Activated B cell treated with CpG ODN at 0.5 μM for 24 hours (primary cell): Measurements from ENCODE around the gene SLC41A3. TPM values are rescaled to one million over a fixed set of nuclear protein-coding genes. Genes with fewer than 3 reads are reported as not detected.

ENCODE experiments used
- ATAC-seq: fragments of 200-7000 bp; cut with Tn5 transposase; one replicate; pipeline ENCODE4 v1.10.0; 2021; ENCODE audit warnings: low read depth, mild to moderate bottlenecking, moderate library complexity
- CTCF ChIA-PET: fragments of 350-600 bp; sonication (Branson Sonifier 250); formaldehyde crosslinking; loops from one replicate; lab custom pipeline; 2021; ENCODE audit warnings: antibody characterized with exemption; lab: Charles Lee
- POLR2A ChIA-PET: fragments of 350-600 bp; sonication (Branson Sonifier 250); formaldehyde crosslinking; loops from one replicate; lab custom pipeline; 2021; ENCODE audit warnings: antibody characterized with exemption; lab: Charles Lee
- DNase-seq: peaks from one replicate; pipeline ENCODE4 v3.0.0; 2022
- H3K27ac Mint-ChIP-seq: one replicate; pipeline ENCODE4 v1.8.0; 2020; ENCODE audit warnings: mixed read lengths
- H3K27me3 Mint-ChIP-seq: one replicate; pipeline ENCODE4 v1.8.0; 2021; ENCODE audit warnings: mixed read lengths
- H3K36me3 Mint-ChIP-seq: one replicate; pipeline ENCODE4 v1.8.0; 2021; ENCODE audit warnings: low read depth, mixed read lengths
- H3K4me1 Mint-ChIP-seq: one replicate; pipeline ENCODE4 v1.8.0; 2021; ENCODE audit warnings: mixed read lengths
- H3K4me3 Mint-ChIP-seq: one replicate; pipeline ENCODE4 v1.8.0; 2020; ENCODE audit warnings: mild to moderate bottlenecking, mixed read lengths
- H3K9me3 Mint-ChIP-seq: one replicate; pipeline ENCODE4 v1.8.0; 2020; ENCODE audit warnings: mixed read lengths
- CTCF ChIP-seq: fragments of 200-600 bp; IDR thresholded peaks from one replicate; pipeline ENCODE4 v1.8.0; 2022; ENCODE audit warnings: antibody characterized with exemption, mild to moderate bottlenecking
- intact Hi-C: fragments of 100-400 bp; cut with micrococcal nuclease; formaldehyde crosslinking; loops from one replicate; pipeline ENCODE4 v1.15.1; 2024
- total RNA-seq: library from RNA; stranded (reverse); gene quantifications from 2 replicates; pipeline ENCODE4 v1.2.3, GENCODE V29; 2022

The SLC41A3 gene
- total RNA-seq, 1 donor from 2014 or later = 36.2 TPM

- ATAC-seq (no peak), DNase-seq (no peak)
- no peaks in the 10 kb centered on the region for H3K27me3 Mint-ChIP-seq
- H3K4me3 Mint-ChIP-seq = no peak overlapping the region
- H3K9me3 Mint-ChIP-seq = no peaks in the 10 kb centered on the region
- H3K27ac Mint-ChIP-seq = no peak overlapping the region
- ChIA-PET POLR2A (no interaction called here), CTCF (no interaction called here)
- TF ChIP-seq CTCF = no peak
- no peaks in the 10 kb centered on the region for H3K4me1 Mint-ChIP-seq
- peaks cover 52% of the 10 kb centered on the region for H3K36me3 Mint-ChIP-seq
- intact Hi-C loops = no loop called here
Measured at GRCh38 chr3:126036056-126036549, 47.8 kb downstream of the SLC41A3 start.

- no peaks in the 10 kb centered on the region for H3K4me1 Mint-ChIP-seq
- POLR2A ChIA-PET = no interaction called here
- no peak for TF ChIP-seq CTCF
- DNase-seq = no peak
- ATAC-seq = no peak
- H3K27ac Mint-ChIP-seq = no peak overlapping the region
- no peaks in the 10 kb centered on the region for H3K27me3 Mint-ChIP-seq
- peaks cover 52% of the 10 kb centered on the region for H3K36me3 Mint-ChIP-seq
- no peaks in the 10 kb centered on the region for H3K9me3 Mint-ChIP-seq
- CTCF ChIA-PET = no interaction called here
- H3K4me3 Mint-ChIP-seq = no peak overlapping the region
- intact Hi-C loops = no loop called here
Measured at GRCh38 chr3:126035362-126036050, 48.4 kb downstream of the SLC41A3 start.

GRCh38 chr3:126034481-126035361 lies 49.2 kb downstream of the SLC41A3 start:
- H3K27me3 Mint-ChIP-seq = no peaks in the 10 kb centered on the region
- ChIA-PET POLR2A (no interaction called here), CTCF (no interaction called here)
- no peaks in the 10 kb centered on the region for H3K9me3 Mint-ChIP-seq
- intact Hi-C loops = no loop called here
- H3K27ac Mint-ChIP-seq = no peak overlapping the region
- no peaks in the 10 kb centered on the region for H3K4me1 Mint-ChIP-seq
- ATAC-seq (no peak), DNase-seq (no peak)
- peaks cover 54% of the 10 kb centered on the region for H3K36me3 Mint-ChIP-seq
- no peak for TF ChIP-seq CTCF
- no peak overlapping the region for H3K4me3 Mint-ChIP-seq

GRCh38 chr3:126033765-126034164 lies 50.2 kb downstream of the SLC41A3 start:
- Mint-ChIP-seq H3K27me3 (no peaks in the 10 kb centered on the region), H3K36me3 (peaks cover 59% of the 10 kb centered on the region), H3K4me3 (no peak overlapping the region), H3K27ac (no peak overlapping the region), H3K9me3 (peaks cover 2% of the 10 kb centered on the region), H3K4me1 (no peaks in the 10 kb centered on the region)
- ATAC-seq = no peak
- ChIA-PET POLR2A (no interaction called here), CTCF (no interaction called here)
- intact Hi-C loops = no loop called here
- no peak for DNase-seq
- no peak for TF ChIP-seq CTCF

- no peaks in the 10 kb centered on the region for H3K27me3 Mint-ChIP-seq
- intact Hi-C loops = no loop called here
- peaks cover 62% of the 10 kb centered on the region for H3K36me3 Mint-ChIP-seq
- H3K4me1 Mint-ChIP-seq = no peaks in the 10 kb centered on the region
- H3K27ac Mint-ChIP-seq = no peak overlapping the region
- ChIA-PET POLR2A (no interaction called here), CTCF (no interaction called here)
- TF ChIP-seq CTCF = no peak
- peaks cover 2% of the 10 kb centered on the region for H3K9me3 Mint-ChIP-seq
- ATAC-seq (no peak), DNase-seq (no peak)
- no peak overlapping the region for H3K4me3 Mint-ChIP-seq
Measured at GRCh38 chr3:126033051-126033745, 50.7 kb downstream of the SLC41A3 start.
